GM12801 (cell line): Measurements from ENCODE around the gene PODXL2.

Experiments
- TF ChIP-seq, protein P1 (sequence below): IDR thresholded peaks from one replicate; pipeline ENCODE4 v1.5.1; 2011; ENCODE audit warnings: control low read depth; ENCODE audit not compliant: insufficient read length; ENCODE audit errors: extremely low read depth

PODXL2 gene

DNA sequence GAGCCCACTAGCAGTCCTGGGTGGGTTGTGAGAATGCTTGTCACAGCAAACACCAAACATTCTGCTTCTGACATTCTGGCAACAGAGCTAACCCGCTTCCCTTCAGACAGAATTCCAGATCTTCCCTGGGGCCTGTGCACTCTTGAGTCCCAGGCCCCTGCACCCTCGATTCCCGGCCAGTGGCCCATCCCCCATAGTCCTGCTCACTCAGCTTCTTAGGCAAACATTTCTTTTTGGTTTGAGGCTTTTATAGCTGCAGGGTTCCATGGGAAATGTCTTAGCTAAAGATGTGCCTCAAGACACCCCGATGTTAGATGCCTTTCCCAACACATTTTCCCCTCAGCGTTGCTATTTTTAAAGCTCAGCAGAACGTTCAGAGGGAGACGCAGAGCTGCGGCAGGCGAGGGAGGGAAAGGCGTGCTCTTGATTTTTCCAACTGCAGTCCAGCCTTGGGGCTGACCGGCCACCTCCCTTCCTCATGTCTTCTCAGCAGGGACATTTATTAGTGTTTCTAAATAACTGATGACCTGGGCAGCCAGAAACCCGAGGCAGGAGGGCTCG lies 78.9 kb downstream of the PODXL2 start:
- TF ChIP-seq, protein P1, sequence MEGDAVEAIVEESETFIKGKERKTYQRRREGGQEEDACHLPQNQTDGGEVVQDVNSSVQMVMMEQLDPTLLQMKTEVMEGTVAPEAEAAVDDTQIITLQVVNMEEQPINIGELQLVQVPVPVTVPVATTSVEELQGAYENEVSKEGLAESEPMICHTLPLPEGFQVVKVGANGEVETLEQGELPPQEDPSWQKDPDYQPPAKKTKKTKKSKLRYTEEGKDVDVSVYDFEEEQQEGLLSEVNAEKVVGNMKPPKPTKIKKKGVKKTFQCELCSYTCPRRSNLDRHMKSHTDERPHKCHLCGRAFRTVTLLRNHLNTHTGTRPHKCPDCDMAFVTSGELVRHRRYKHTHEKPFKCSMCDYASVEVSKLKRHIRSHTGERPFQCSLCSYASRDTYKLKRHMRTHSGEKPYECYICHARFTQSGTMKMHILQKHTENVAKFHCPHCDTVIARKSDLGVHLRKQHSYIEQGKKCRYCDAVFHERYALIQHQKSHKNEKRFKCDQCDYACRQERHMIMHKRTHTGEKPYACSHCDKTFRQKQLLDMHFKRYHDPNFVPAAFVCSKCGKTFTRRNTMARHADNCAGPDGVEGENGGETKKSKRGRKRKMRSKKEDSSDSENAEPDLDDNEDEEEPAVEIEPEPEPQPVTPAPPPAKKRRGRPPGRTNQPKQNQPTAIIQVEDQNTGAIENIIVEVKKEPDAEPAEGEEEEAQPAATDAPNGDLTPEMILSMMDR = no peak

DNA sequence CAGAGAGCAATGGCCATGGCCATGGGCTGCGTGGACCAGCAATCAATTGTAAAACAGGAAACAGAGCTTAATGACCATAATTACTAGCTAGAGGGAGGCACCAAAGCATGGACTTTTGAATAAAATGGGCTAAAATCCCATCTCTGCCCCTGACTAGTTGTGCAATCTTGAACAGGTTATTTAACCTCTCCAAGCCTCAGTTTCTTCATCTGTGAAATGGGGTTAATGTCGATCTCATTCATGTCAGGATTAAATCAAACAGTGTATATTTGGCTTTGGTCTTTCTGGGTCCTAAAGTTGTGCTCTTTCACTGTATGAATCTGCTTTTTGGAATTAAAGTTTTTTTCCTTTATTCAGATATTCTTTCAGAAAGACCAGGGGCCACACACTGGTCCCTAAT lies 79.9 kb downstream of the PODXL2 start:
- TF ChIP-seq, protein P1 = no peak

DNA sequence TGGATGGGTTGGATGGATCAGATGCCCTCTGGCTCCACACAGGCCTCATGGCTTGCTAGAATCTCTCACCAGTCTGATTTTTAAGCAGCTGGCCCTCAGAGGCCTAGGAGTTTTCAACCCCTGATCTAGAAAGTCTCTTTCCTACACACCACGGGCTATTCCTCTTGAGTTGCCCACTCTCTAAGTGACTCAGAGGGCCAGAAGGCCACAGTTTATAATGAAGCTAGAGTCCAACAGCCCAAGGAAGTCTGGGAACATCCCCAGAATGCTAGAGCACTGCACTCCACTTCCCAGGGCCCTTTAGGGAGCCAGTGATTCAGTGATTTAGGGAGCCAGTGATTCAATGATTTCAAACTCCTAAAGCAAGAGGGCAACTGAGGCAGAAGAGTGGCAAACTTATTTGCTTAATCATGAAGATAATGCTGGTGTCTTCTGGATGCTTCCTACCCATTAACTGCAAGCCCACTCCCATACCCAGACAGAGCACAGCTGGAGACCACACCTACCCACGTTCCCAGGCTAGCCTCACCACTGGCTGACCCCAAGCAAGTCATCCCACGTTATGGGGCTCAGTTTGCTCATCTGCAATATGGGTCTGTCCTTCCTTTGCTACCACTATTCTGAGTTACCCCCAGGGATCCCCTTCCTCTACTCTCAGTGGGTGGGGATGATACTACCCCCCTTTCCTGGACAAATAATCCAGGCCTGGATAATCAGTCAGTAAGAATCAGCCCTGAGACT lies 80.5 kb downstream of the PODXL2 start:
- TF ChIP-seq, protein P1 = no peak

DNA sequence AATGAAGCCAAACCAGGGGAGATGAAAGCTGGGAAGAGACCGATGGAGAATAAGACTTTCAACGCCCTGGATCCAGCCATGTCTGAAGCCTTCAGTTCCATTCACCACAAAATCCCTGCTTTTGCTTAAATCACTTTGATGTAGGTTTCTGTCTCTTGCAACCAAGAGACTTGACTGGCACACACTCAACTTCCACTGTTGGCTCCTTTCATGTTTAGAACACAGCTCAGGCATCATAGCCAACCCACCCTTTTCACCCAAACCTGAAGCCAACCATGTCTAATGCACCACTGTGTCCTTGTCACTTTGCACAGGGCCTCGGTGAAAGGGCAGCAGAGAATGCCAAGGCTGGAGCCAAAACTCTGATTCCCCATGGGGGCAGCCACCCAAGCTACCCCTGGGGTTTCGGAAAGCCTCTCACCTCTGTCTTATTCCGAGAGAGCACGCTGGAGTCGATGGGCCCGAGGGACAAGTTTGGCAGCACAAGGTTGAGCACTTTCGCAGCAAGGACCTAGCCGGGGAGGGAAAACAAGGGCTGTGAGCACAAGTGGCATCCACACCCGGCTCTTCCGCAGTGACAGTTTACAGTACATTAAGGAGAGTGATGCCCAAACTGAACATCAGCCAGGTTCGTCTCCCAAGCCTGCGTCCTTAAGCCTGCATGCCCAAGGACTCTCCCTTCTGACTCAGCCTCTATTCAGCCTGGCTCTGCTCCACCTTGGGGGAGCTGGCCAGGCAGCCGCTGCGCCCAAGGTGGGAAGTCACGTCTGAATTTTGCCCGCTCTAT lies 81.4 kb downstream of the PODXL2 start:
- TF ChIP-seq, protein P1 = no peak

DNA sequence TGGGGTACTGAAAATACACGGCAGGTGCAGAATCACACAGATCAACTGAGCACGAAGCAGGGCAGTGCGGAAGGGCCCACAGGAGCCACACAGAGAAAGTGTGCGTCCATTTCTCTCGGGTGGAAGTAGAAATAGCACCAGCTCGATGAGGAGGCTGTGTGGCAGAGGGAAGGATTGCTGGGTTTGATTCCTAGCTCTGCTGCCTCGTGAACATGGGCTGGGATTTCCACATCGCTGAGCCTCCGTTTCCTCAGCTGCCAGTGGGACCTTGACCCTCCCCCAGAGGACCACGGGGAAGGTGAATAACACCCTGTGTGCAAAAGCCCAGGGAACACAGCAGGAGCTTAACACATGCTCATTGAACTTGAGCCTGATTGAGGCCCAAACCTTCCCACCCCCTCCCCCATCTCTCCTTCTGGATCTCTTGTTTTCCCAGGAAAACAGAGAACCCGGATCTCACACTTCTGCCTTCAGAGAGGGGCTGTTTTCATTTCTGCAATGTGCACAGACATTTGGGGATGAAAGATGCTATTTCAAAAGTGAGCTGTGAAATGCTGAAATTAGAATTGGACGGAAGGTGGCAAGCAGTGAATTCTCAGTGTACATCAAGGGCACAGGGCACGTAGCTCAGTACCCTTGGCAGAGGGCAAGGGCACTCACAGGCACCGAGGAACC lies 82.2 kb downstream of the PODXL2 start:
- TF ChIP-seq, protein P1 = no peak

DNA sequence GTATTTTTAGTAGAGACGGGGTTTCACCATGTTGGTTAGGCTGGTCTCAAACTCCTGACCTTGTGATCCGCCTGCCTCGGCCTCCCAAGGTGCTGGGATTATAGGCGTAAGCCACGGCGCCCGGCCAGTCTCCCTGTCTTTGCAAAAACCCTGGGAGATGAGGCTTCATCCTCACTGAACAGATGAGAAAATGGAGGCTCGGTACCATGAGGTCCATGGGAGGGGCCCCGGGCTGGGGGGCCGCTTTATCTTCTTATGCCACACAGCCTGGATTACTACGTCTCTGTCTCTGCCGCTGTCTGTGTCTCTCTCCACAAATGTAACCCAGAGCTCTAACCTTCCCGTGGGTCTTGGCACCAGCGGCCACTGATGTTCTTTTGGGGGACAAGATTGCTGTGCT lies 82.9 kb downstream of the PODXL2 start:
- TF ChIP-seq, protein P1 = no peak

DNA sequence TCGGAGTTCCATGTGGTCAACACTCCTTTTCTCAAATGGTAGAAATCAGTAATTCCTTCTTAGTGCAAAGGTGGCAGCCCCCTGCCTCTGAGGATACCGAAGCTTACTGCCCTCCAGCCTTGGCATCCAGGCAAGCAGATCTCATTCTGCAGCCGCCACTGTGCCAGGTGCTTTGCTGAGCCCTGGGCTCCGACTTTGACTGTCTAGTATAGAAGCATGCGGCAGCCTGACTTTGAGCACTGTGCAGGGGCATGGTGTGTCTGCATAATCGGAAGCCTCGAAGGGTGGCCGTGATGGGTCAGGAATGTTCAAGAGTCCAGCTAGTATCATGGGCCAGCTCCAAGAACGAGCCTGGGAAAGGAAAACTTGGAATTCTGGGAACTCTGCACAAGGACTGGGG lies 83.5 kb downstream of the PODXL2 start:
- TF ChIP-seq, protein P1 = no peak
